Keratinocyte (primary cell): ENCODE data around the gene OR52K2. TPM values are rescaled to one million over a fixed set of nuclear protein-coding genes. Genes with fewer than 3 reads are reported as not detected.

Experiments
- DNase-seq: peaks from one replicate; pipeline ENCODE4 v3.0.0-alpha.2; 2011; ENCODE audit warnings: low read depth, missing footprints, low spot score
- FAIRE-seq: peaks from 2 replicates; lab custom pipeline; 2011; peaks lifted over from hg19 to GRCh38; lab: Jason Lieb, UNC
- H2AFZ ChIP-seq: 2 replicates; pipeline ENCODE4 v1.6.0; 2012; ENCODE audit warnings: low read length, control low read depth, inconsistent platforms; ENCODE audit not compliant: control insufficient read depth
- H3K27ac ChIP-seq: 2 replicates; pipeline ENCODE4 v1.5.1; 2011; ENCODE audit warnings: low read length; ENCODE audit not compliant: control insufficient read depth, insufficient read depth
- H3K27me3 ChIP-seq: 3 replicates; pipeline ENCODE4 v1.6.0; 2011; ENCODE audit warnings: low read length; ENCODE audit not compliant: control insufficient read depth, insufficient read depth; ENCODE audit errors: extremely low read depth
- H3K36me3 ChIP-seq, 2 experiments: 2 replicates in 1 of 2; 3 replicates in 1 of 2; pipeline ENCODE4 v1.5.1; 2011; ENCODE audit warnings: low read length in 2 of 2, mild to moderate bottlenecking in 1 of 2; ENCODE audit not compliant: control insufficient read depth in 2 of 2, insufficient read depth in 2 of 2; ENCODE audit errors: extremely low read depth in 1 of 2
- H3K4me1 ChIP-seq: 3 replicates; pipeline ENCODE4 v1.5.1; 2011; ENCODE audit warnings: low read length; ENCODE audit not compliant: control insufficient read depth, insufficient read depth; ENCODE audit errors: extremely low read depth
- H3K4me2 ChIP-seq: 3 replicates; pipeline ENCODE4 v1.6.0; 2011; ENCODE audit warnings: low read depth, low read length; ENCODE audit not compliant: control insufficient read depth, insufficient read depth; ENCODE audit errors: extremely low read depth
- H3K4me3 ChIP-seq, 3 experiments: fragments of 200-600 bp in 1 of 3; sonication (generic) in 1 of 3; 2 replicates in 2 of 3; 3 replicates in 1 of 3; pipeline ENCODE4 v1.5.1; 2011 to 2016; ENCODE audit warnings: low read length in 3 of 3, mild to moderate bottlenecking in 3 of 3, control low read depth in 2 of 3, inconsistent platforms in 1 of 3, low read depth in 1 of 3, mixed read lengths in 1 of 3, mixed run types in 1 of 3, moderate library complexity in 1 of 3; ENCODE audit not compliant: control insufficient read depth in 2 of 3, insufficient read depth in 2 of 3; ENCODE audit errors: extremely low read depth in 1 of 3
- H3K79me2 ChIP-seq: 2 replicates; pipeline ENCODE4 v1.6.0; 2012; ENCODE audit warnings: low read length; ENCODE audit not compliant: control insufficient read depth, insufficient read depth
- H3K9ac ChIP-seq: 3 replicates; pipeline ENCODE4 v1.6.0; 2011; ENCODE audit warnings: low read length; ENCODE audit not compliant: control insufficient read depth, insufficient read depth; ENCODE audit errors: extremely low read depth
- H3K9me1 ChIP-seq: 3 replicates; pipeline ENCODE4 v1.6.0; 2011; ENCODE audit warnings: low read length; ENCODE audit not compliant: control insufficient read depth, insufficient read depth; ENCODE audit errors: extremely low read depth
- H3K9me3 ChIP-seq: 2 replicates; pipeline ENCODE4 v1.5.1; 2012; ENCODE audit warnings: low read depth, low read length; ENCODE audit not compliant: control insufficient read depth
- H4K20me1 ChIP-seq: 3 replicates; pipeline ENCODE4 v1.6.0; 2011; ENCODE audit warnings: low read length; ENCODE audit not compliant: control insufficient read depth, insufficient read depth; ENCODE audit errors: extremely low read depth
- CTCF ChIP-seq, 3 experiments: IDR thresholded peaks in 1 of 3; conservative IDR thresholded peaks in 1 of 3; optimal IDR thresholded peaks in 1 of 3; 2 replicates in 2 of 3; 3 replicates in 1 of 3; pipeline versions ENCODE3 to v1.5.1; 2011; ENCODE audit warnings: low read length in 3 of 3, mild to moderate bottlenecking in 3 of 3, moderate library complexity in 2 of 3, control low read depth in 1 of 3, inconsistent platforms in 1 of 3; ENCODE audit not compliant: insufficient read depth in 2 of 3; ENCODE audit errors: extremely low read depth in 1 of 3
- EZH2 ChIP-seq: IDR thresholded peaks from one replicate; pipeline ENCODE4 v1.6.1; 2012; ENCODE audit warnings: inconsistent platforms, mild to moderate bottlenecking, low read length, moderate library complexity
- dilution Hi-C: fragments of 300-500 bp; cut with MboI; formaldehyde crosslinking; loops from one replicate; pipeline ENCODE4 v1.7.0; 2020; ENCODE audit warnings: low sequenced_read_pairs; ENCODE audit not compliant: extremely low pct_ligation_motif_present
- polyA plus RNA-seq, 5 experiments: library from polyadenylated mRNA; depleted of rRNA in 3 of 5; stranded (reverse) in 3 of 5; stranded (forward) in 1 of 5; unstranded in 1 of 5; fragments of >200 nt; gene quantifications; 1 replicate in 1 of 5; 2 replicates in 3 of 5; 3 replicates in 1 of 5; pipeline versions ENCODE4 v1.2.1 to v1.2.3, GENCODE V29; 2011 to 2012; ENCODE audit warnings: missing spikeins in 2 of 5, low read depth in 1 of 5, low replicate concordance in 1 of 5

The OR52K2 gene
- polyA plus RNA-seq, 1 donor (not counting 4 experiments of a cell fraction or from before 2014, with no cell fraction given): not detected

- Histone ChIP-seq H3K9me1 (peaks cover 2% of the 10 kb centered on the region), H2AFZ (no peak overlapping the region), H4K20me1 (no peaks in the 10 kb centered on the region), H3K79me2 (no peaks in the 10 kb centered on the region), H3K9ac (no peak overlapping the region), H3K4me2 (peak overlapping the region; percentile 1), H3K36me3 (no peaks in the 10 kb centered on the region), H3K9me3 (no peaks in the 10 kb centered on the region), H3K4me1 (peaks cover 3% of the 10 kb centered on the region), H3K27me3 (peaks cover 28% of the 10 kb centered on the region), H3K4me3 (no peak overlapping the region), H3K27ac (no peak overlapping the region)
- FAIRE-seq (no peak), DNase-seq (no peak)
- TF ChIP-seq EZH2 (no peak), CTCF (optimal IDR thresholded peaks at IDR 0.05 in 1 of 3, IDR thresholded peaks at IDR 0.05 in 1 of 3, conservative IDR thresholded peaks at IDR 0.05 in 1 of 3; ENCODE audit: extremely low read depth in 1 of 3, insufficient read depth in 2 of 3, low read length in 3 of 3) (no peak)
- dilution Hi-C loops: no loop called here
Measured at GRCh38 chr11:4496557-4497248, 47.6 kb downstream of the OR52K2 start.

Other genes starting within 250 kb of the OR52K2 start
- gene OR52B4, start 80.9 kb upstream of the OR52K2 start, polyA plus RNA-seq: not detected in 3 replicates
- 49.5 to 57.1 TPM (median 51.2 TPM) in 3 replicates for gene TRIM21, start 55.6 kb upstream of the OR52K2 start, polyA plus RNA-seq
- not detected in 3 replicates for gene OR52K1, start 33.4 kb downstream of the OR52K2 start, polyA plus RNA-seq
- gene OR52M1, start 95.9 kb downstream of the OR52K2 start, polyA plus RNA-seq: not detected in 3 replicates
- not detected in 3 replicates for gene OR52I2, start 132.4 kb downstream of the OR52K2 start, polyA plus RNA-seq
- not detected in 3 replicates for gene OR52I1, start 144.7 kb downstream of the OR52K2 start, polyA plus RNA-seq
- 4.9 to 7.0 TPM (median 6.5 TPM) in 3 replicates for gene TRIM68, start 158.9 kb downstream of the OR52K2 start, polyA plus RNA-seq
- gene OR51D1, start 188.2 kb downstream of the OR52K2 start, polyA plus RNA-seq: not detected in 3 replicates
- gene OR51E1, start 194.7 kb downstream of the OR52K2 start, polyA plus RNA-seq: not detected in 3 replicates
- gene OR51E2, start 248.6 kb downstream of the OR52K2 start, polyA plus RNA-seq: 0.03 TPM in 2 of 3 replicates, not detected in the other